Panc1 (cell line): ENCODE results near the gene EID2B. TPM values are rescaled to one million over a fixed set of nuclear protein-coding genes. Genes with fewer than 3 reads are reported as not detected.

Experiments used
- ATAC-seq: fragments of 200-7000 bp; cut with Tn5 transposase; 2 replicates; pipeline ENCODE4 v1.9.1; 2020; ENCODE audit warnings: mild to moderate bottlenecking, moderate library complexity
- BruUV-seq: library from RNA; stranded (reverse); fragments of 400-500 nt; replicated peaks from 2 replicates; lab custom pipeline; 2021; lab: Mats Ljungman, UMichigan
- CTCF ChIA-PET: fragments of 300-600 bp; sonication (Branson Sonifier 250); formaldehyde crosslinking; loops from one replicate; lab custom pipeline; 2022; ENCODE audit warnings: antibody characterized with exemption; lab: Charles Lee
- POLR2A ChIA-PET: fragments of 300-600 bp; sonication (Branson Sonifier 250); formaldehyde crosslinking; loops from one replicate; lab custom pipeline; 2022; ENCODE audit warnings: antibody characterized with exemption; lab: Charles Lee
- DNase-seq: peaks from one replicate; pipeline ENCODE4 v3.0.0-alpha.2; 2010; ENCODE audit warnings: low read depth, low spot score
- H3K27ac ChIP-seq: 2 replicates; pipeline ENCODE4 v1.5.1; 2011; ENCODE audit warnings: mild to moderate bottlenecking, low read length, inconsistent platforms
- H3K27me3 ChIP-seq: fragments of 200-500 bp; sonication (Bioruptor generic); 2 replicates; pipeline ENCODE4 v1.6.0; 2014; ENCODE audit warnings: low read length, inconsistent platforms; ENCODE audit not compliant: control insufficient read depth, insufficient read depth
- H3K36me3 ChIP-seq: fragments of 200-500 bp; sonication (Bioruptor generic); 2 replicates; pipeline ENCODE4 v1.5.1; 2014; ENCODE audit warnings: inconsistent platforms, mild to moderate bottlenecking, low read length, moderate library complexity; ENCODE audit not compliant: control insufficient read depth, insufficient read depth
- H3K4me1 ChIP-seq: 2 replicates; pipeline ENCODE4 v1.5.1; 2011; ENCODE audit warnings: inconsistent platforms, mild to moderate bottlenecking, low read length, moderate library complexity; ENCODE audit not compliant: control insufficient read depth, insufficient read depth
- H3K4me3 ChIP-seq, 2 experiments: 2 replicates each; pipeline ENCODE4 v1.5.1; 2011 to 2012; ENCODE audit warnings: low read depth in 2 of 2, low read length in 2 of 2, mild to moderate bottlenecking in 2 of 2, inconsistent platforms in 1 of 2, moderate library complexity in 1 of 2
- H3K9me3 ChIP-seq: fragments of 200-500 bp; sonication (Bioruptor generic); 2 replicates; pipeline ENCODE4 v1.5.1; 2014; ENCODE audit warnings: low read depth, mild to moderate bottlenecking, inconsistent platforms, low read length, moderate library complexity; ENCODE audit not compliant: control insufficient read depth, insufficient read depth
- CTCF ChIP-seq: fragments of 450-650 bp; IDR thresholded peaks from 2 replicates; pipeline ENCODE4 v1.5.1; 2017; ENCODE audit warnings: mild to moderate bottlenecking
- POLR2AphosphoS5 ChIP-seq: IDR thresholded peaks from 2 replicates; pipeline ENCODE4 v1.6.1; 2012; ENCODE audit warnings: mild to moderate bottlenecking, low read depth, low read length, moderate library complexity
- REST ChIP-seq, 2 experiments: IDR thresholded peaks; 2 replicates each; pipeline ENCODE4 v1.6.1; 2011 to 2012; ENCODE audit warnings: low read depth in 2 of 2, control low read depth in 1 of 2, low read length in 1 of 2, mild to moderate bottlenecking in 1 of 2, moderate library complexity in 1 of 2; ENCODE audit not compliant: insufficient read depth in 1 of 2
- SIN3A ChIP-seq: IDR thresholded peaks from 2 replicates; pipeline ENCODE4 v1.6.1; 2012; ENCODE audit warnings: low read depth, mild to moderate bottlenecking, low read length, moderate library complexity, borderline replicate concordance; ENCODE audit not compliant: insufficient read depth
- TCF7L2 ChIP-seq: IDR thresholded peaks from 2 replicates; pipeline ENCODE4 v1.6.1; 2011; ENCODE audit warnings: mild to moderate bottlenecking, low read depth, low read length, inconsistent platforms
- in situ Hi-C: cut with HindIII; loops from 2 replicates; pipeline ENCODE4 v1.10.0; 2016; ENCODE audit warnings: low sequenced_read_pairs, low pct_unique_long_range_greater_than_20kb
- intact Hi-C: fragments of 100-400 bp; cut with micrococcal nuclease; formaldehyde crosslinking; loops from one replicate; pipeline ENCODE4 v1.10.0; 2022; ENCODE audit not compliant: unreplicated experiment
- total RNA-seq: library from RNA; stranded (reverse); gene quantifications from one replicate; pipeline ENCODE4 v1.2.1, GENCODE V29; 2021; ENCODE audit not compliant: unreplicated experiment

Gene EID2B
- total RNA-seq, 1 experiment from 2014 or later = 37.7 TPM

DNA sequence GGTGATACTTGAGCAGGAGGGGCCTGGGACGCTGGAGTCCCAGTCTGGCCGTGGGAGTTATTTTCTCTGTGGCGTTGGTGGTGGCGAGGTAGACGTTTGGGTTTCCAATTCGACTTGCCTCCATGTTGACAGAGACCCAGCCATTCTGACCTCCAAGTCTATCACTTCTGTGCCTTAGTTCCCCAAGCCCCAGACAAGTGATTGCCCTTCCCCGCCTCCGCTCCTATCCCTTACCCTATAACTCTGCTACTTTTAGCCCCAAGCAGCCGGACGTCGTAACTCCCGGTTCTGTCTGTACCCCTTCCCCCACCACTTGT is 51.5 kb downstream of the EID2B start:
- H3K4me3 ChIP-seq = peak overlapping the region; percentile 39 to 55
- no peaks in the 10 kb centered on the region for H3K27me3 ChIP-seq
- peaks cover 40% of the 10 kb centered on the region for H3K36me3 ChIP-seq
- CTCF ChIA-PET = interaction anchor here (0.6 to 2.1 kb wide), 23 partner anchors 11 to 739 kb away, joined by 3 to 24 read pairs (median 6); partner anchors contain the start of genes DLL3, EID2B and SAMD4B
- intact Hi-C loops (loop anchor here (2.0 kb wide), 1 partner anchor 26 kb away; no protein-coding TSS in a partner anchor), in situ Hi-C loops (no loop called here)
- POLR2A ChIA-PET = interaction anchor here (0.5 to 2.3 kb wide), 27 partner anchors 10 to 817 kb away, joined by 3 to 46 read pairs (median 7); partner anchors contain the start of genes DLL3, RPS16, SAMD4B and SUPT5H
- ATAC-seq = peak; percentile 8
- no peak for DNase-seq
- TF ChIP-seq SIN3A (no peak), REST (IDR thresholded peaks at IDR 0.05; ENCODE audit: insufficient read depth in 1 of 2, low read depth in 2 of 2, low read length in 1 of 2) (no peak), TCF7L2 (no peak), POLR2AphosphoS5 (no peak), CTCF (no peak)
- BruUV-seq = no TSS peak
- no peaks in the 10 kb centered on the region for H3K9me3 ChIP-seq
- H3K27ac ChIP-seq = peak overlapping the region; percentile 86
- peaks cover 23% of the 10 kb centered on the region for H3K4me1 ChIP-seq

Other genes with a start within 250 kb of the EID2B start
- 0.57 TPM for gene IFNL1, start 236.4 kb downstream of the EID2B start, total RNA-seq
- 15.2 TPM for gene LRFN1, start 212.0 kb downstream of the EID2B start, total RNA-seq
- 3.7 TPM for gene GMFG, start 196.8 kb downstream of the EID2B start, total RNA-seq
- gene SAMD4B, start 190.4 kb downstream of the EID2B start, total RNA-seq = 1,339 TPM
- gene PAF1, start 141.7 kb downstream of the EID2B start, total RNA-seq = 901 TPM
- gene MED29, start 141.5 kb downstream of the EID2B start, total RNA-seq = 739 TPM
- gene ZFP36, start 126.0 kb downstream of the EID2B start, total RNA-seq = 414 TPM
- gene PLEKHG2, start 120.2 kb downstream of the EID2B start, total RNA-seq = 1,988 TPM
- gene RPS16, start 96.9 kb downstream of the EID2B start, total RNA-seq = 27,832 TPM
- gene SUPT5H, start 87.3 kb downstream of the EID2B start, total RNA-seq = 1,614 TPM
- 1,837 TPM for gene TIMM50, start 52.0 kb downstream of the EID2B start, total RNA-seq
- 76.9 TPM for gene DLL3, start 33.9 kb downstream of the EID2B start, total RNA-seq
- gene SELENOV, start 17.7 kb downstream of the EID2B start, total RNA-seq = 0.80 TPM
- 163 TPM for gene EID2, start 7.3 kb upstream of the EID2B start, total RNA-seq
- gene LGALS13, start 69.7 kb upstream of the EID2B start, total RNA-seq = not detected
- gene LGALS16, start 123.1 kb upstream of the EID2B start, total RNA-seq = not detected
- not detected for gene LGALS14, start 171.6 kb upstream of the EID2B start, total RNA-seq
- not detected for gene CLC, start 205.2 kb upstream of the EID2B start, total RNA-seq
- not detected for gene LEUTX, start 246.0 kb upstream of the EID2B start, total RNA-seq